IMR-90 (cell line): ENCODE measurements around the gene CDH13. TPM values are rescaled to one million over a fixed set of nuclear protein-coding genes. Genes with fewer than 3 reads are reported as not detected.

Experiments used
- ATAC-seq: fragments of 200-7000 bp; cut with Tn5 transposase; 2 replicates; pipeline ENCODE4 v1.9.1; 2020; ENCODE audit warnings: low read depth, mild to moderate bottlenecking, moderate library complexity
- BruUV-seq: library from RNA; stranded (reverse); fragments of 400-500 nt; replicated peaks from 2 replicates; lab custom pipeline; 2021; lab: Mats Ljungman, UMichigan
- CTCF ChIA-PET: fragments of 300-600 bp; formaldehyde crosslinking; extraction: SDS; loops from one replicate; lab custom pipeline; 2021; ENCODE audit warnings: antibody characterized with exemption; lab: Yijun Ruan, JAX
- POLR2A ChIA-PET: fragments of 300-600 bp; sonication (Branson Sonifier 250); formaldehyde crosslinking; loops from one replicate; lab custom pipeline; 2022; ENCODE audit warnings: antibody characterized with exemption; ENCODE audit not compliant: unreplicated experiment; lab: Charles Lee
- DNase-seq: peaks from one replicate; pipeline ENCODE4 v3.0.0; 2013
- H2AFZ ChIP-seq: replicated peaks from 2 replicates; pipeline ENCODE3; 2013; ENCODE audit warnings: low read length, mild to moderate bottlenecking; ENCODE audit not compliant: poor library complexity
- H2AK5ac ChIP-seq: 2 replicates; pipeline ENCODE4 v1.6.1; 2013; ENCODE audit warnings: low read depth, low read length, inconsistent platforms
- H2AK9ac ChIP-seq: replicated peaks from 2 replicates; pipeline ENCODE3; 2013; ENCODE audit warnings: mild to moderate bottlenecking, low read depth, low read length, moderate library complexity; ENCODE audit not compliant: poor library complexity
- H2BK120ac ChIP-seq: 2 replicates; pipeline ENCODE4 v1.6.1; 2013; ENCODE audit warnings: low read depth, low read length, inconsistent platforms
- H2BK15ac ChIP-seq: 3 replicates; pipeline ENCODE4 v1.6.1; 2013; ENCODE audit warnings: low read depth, low read length, inconsistent platforms
- H2BK20ac ChIP-seq: 2 replicates; pipeline ENCODE4 v1.6.1; 2013; ENCODE audit warnings: low read depth, mild to moderate bottlenecking, inconsistent platforms, low read length, moderate library complexity
- H2BK5ac ChIP-seq: 2 replicates; pipeline ENCODE4 v1.6.1; 2013; ENCODE audit warnings: mild to moderate bottlenecking, low read depth, low read length, inconsistent platforms; ENCODE audit not compliant: poor library complexity, severe bottlenecking
- H3K14ac ChIP-seq: replicated peaks from 2 replicates; pipeline ENCODE4 v1.6.1; 2013; ENCODE audit warnings: low read depth, low read length, inconsistent platforms
- H3K18ac ChIP-seq: 2 replicates; pipeline ENCODE4 v1.6.1; 2013; ENCODE audit warnings: low read depth, low read length, control low read depth
- H3K23ac ChIP-seq: 2 replicates; pipeline ENCODE4 v1.6.1; 2013; ENCODE audit warnings: low read depth, low read length, inconsistent platforms
- H3K27ac ChIP-seq: 2 replicates; pipeline ENCODE4 v1.5.1; 2013; ENCODE audit warnings: mild to moderate bottlenecking, control low read depth, low read length; ENCODE audit not compliant: insufficient read depth
- H3K27me3 ChIP-seq: 2 replicates; pipeline ENCODE4 v1.6.1; 2013; ENCODE audit warnings: low read length; ENCODE audit not compliant: control insufficient read depth, insufficient read depth
- H3K36me3 ChIP-seq: 2 replicates; pipeline ENCODE4 v1.6.1; 2013; ENCODE audit warnings: low read length, mixed read lengths; ENCODE audit not compliant: control insufficient read depth, insufficient read depth
- H3K4ac ChIP-seq: 2 replicates; pipeline ENCODE4 v1.6.1; 2013; ENCODE audit warnings: low read depth, low read length, inconsistent platforms
- H3K4me1 ChIP-seq: 2 replicates; pipeline ENCODE4 v1.6.1; 2013; ENCODE audit warnings: low read length, mixed read lengths; ENCODE audit not compliant: control insufficient read depth, insufficient read depth
- H3K4me2 ChIP-seq: 2 replicates; pipeline ENCODE4 v1.6.1; 2013; ENCODE audit warnings: low read depth, mild to moderate bottlenecking, control low read depth, low read length, moderate library complexity
- H3K4me3 ChIP-seq: 2 replicates; pipeline ENCODE4 v1.5.1; 2013; ENCODE audit warnings: low read depth, mild to moderate bottlenecking, control low read depth, low read length, moderate library complexity; ENCODE audit not compliant: insufficient read depth
- H3K56ac ChIP-seq: 2 replicates; pipeline ENCODE4 v1.6.1; 2013; ENCODE audit warnings: low read length, inconsistent platforms; ENCODE audit not compliant: insufficient read depth; ENCODE audit errors: extremely low read depth
- H3K79me1 ChIP-seq, 2 experiments: 2 replicates each; pipeline ENCODE4 v1.6.1; 2013; ENCODE audit warnings: low read length in 2 of 2, inconsistent platforms in 1 of 2, low read depth in 1 of 2
- H3K9ac ChIP-seq: 2 replicates; pipeline ENCODE4 v1.6.1; 2013; ENCODE audit warnings: low read depth, low read length, control low read depth
- H3K9me1 ChIP-seq: 2 replicates; pipeline ENCODE4 v1.6.1; 2013; ENCODE audit warnings: low read length, inconsistent platforms; ENCODE audit not compliant: insufficient read depth
- H3K9me3 ChIP-seq: 2 replicates; pipeline ENCODE4 v1.6.1; 2013; ENCODE audit warnings: low read length; ENCODE audit not compliant: control insufficient read depth, insufficient read depth
- H4K20me1 ChIP-seq: 2 replicates; pipeline ENCODE4 v1.6.1; 2013; ENCODE audit warnings: low read length, inconsistent platforms; ENCODE audit not compliant: insufficient read depth
- H4K5ac ChIP-seq: 2 replicates; pipeline ENCODE4 v1.6.1; 2013; ENCODE audit warnings: mild to moderate bottlenecking, low read depth, low read length, control low read depth
- H4K8ac ChIP-seq, 2 experiments: 2 replicates each; pipeline ENCODE4 v1.6.1; 2013; ENCODE audit warnings: low read depth in 2 of 2, low read length in 2 of 2, control low read depth in 1 of 2, inconsistent platforms in 1 of 2
- H4K91ac ChIP-seq: 2 replicates; pipeline ENCODE4 v1.6.1; 2013; ENCODE audit warnings: low read depth, low read length, inconsistent platforms; ENCODE audit not compliant: insufficient read depth
- ELK1 ChIP-seq: fragments of 150-350 bp; IDR thresholded peaks from 2 replicates; pipeline ENCODE4 v1.6.1; 2016; ENCODE audit warnings: low read depth, mild to moderate bottlenecking, low read length, moderate library complexity, borderline replicate concordance
- POLR2A ChIP-seq: IDR thresholded peaks from 2 replicates; pipeline ENCODE4 v1.6.1; 2012; ENCODE audit warnings: mild to moderate bottlenecking, low read depth, low read length
- RFX5 ChIP-seq: IDR thresholded peaks from 2 replicates; pipeline ENCODE4 v1.8.0; 2012; ENCODE audit warnings: low read depth, mild to moderate bottlenecking, low read length, moderate library complexity
- SMC3 ChIP-seq: fragments of 150-350 bp; IDR thresholded peaks from 2 replicates; pipeline ENCODE4 v1.6.1; 2016; ENCODE audit warnings: low read depth, mild to moderate bottlenecking, antibody characterized with exemption, low read length, moderate library complexity
- WGBS, 2 experiments: methylation state at CpG; one replicate each; pipeline versions ENCODE4 v1.1.5 to v1.1.7; 2013; ENCODE audit warnings: missing lambda C conversion rate in 2 of 2; ENCODE audit not compliant: insufficient read length in 1 of 2; ENCODE audit errors: extremely low coverage in 2 of 2; 5-methylcytosine and 5-hydroxymethylcytosine counted together
- dilution Hi-C: fragments of 300-500 bp; cut with HindIII; formaldehyde crosslinking; loops from one replicate; pipeline ENCODE4 v1.14.3; 2018; ENCODE audit warnings: low sequenced_read_pairs; ENCODE audit not compliant: unreplicated experiment
- in situ Hi-C: fragments of 300-500 bp; cut with MboI; formaldehyde crosslinking; loops from 3 replicates; pipeline ENCODE4 v1.14.3; 2019; ENCODE audit warnings: low sequenced_read_pairs, inconsistent platforms, mixed read lengths
- intact Hi-C: fragments of 100-400 bp; cut with micrococcal nuclease; formaldehyde crosslinking; loops from 2 replicates; pipeline ENCODE4 v1.10.0; 2022
- polyA plus RNA-seq, 3 experiments: library from polyadenylated mRNA; depleted of rRNA; stranded (reverse); fragments of >200 nt; gene quantifications; 2 replicates each; pipeline ENCODE4 v1.2.3, GENCODE V29; 2012; ENCODE audit warnings: low replicate concordance in 1 of 3
- total RNA-seq: library from RNA; depleted of rRNA; stranded (reverse); fragments of >200 nt; gene quantifications from 2 replicates; pipeline ENCODE4 v1.2.3, GENCODE V29; 2012

CDH13 gene
- total and polyA plus RNA-seq, 2 of the 4 experiments (the other 2 are of a cell fraction) = 61.6 to 74.7 TPM

- intact Hi-C loops = loop anchor here (5.0 kb wide), 1 partner anchor 122 kb away; the partner anchor contains the start of gene HSBP1
Observed at GRCh38 chr16:83685615-83686165, 1058.9 kb downstream of the CDH13 start.

More at GRCh38 chr16:83685615-83686165, 1058.9 kb downstream of the CDH13 start:
- H3K27ac ChIP-seq = no peak overlapping the region
- in situ Hi-C loops = no loop called here
- H2AK5ac ChIP-seq = no peak overlapping the region
- peaks cover 10% of the 10 kb centered on the region for H3K27me3 ChIP-seq
- WGBS, 2 experiments = 40% methylated on average over 1 of the region's 8 CpGs; no CpG with 5 or more reads in 1 of the 2 experiments
- no peak overlapping the region for H3K23ac ChIP-seq
- BruUV-seq = no TSS peak
- no peak overlapping the region for H3K14ac ChIP-seq
- ATAC-seq (no peak), DNase-seq (no peak)
- H4K5ac ChIP-seq = no peak overlapping the region
- no peaks in the 10 kb centered on the region for H3K79me1 ChIP-seq
- H4K91ac ChIP-seq = no peak overlapping the region
- no peaks in the 10 kb centered on the region for H3K9me1 ChIP-seq
- H2AK9ac ChIP-seq = no peak overlapping the region
- H3K36me3 ChIP-seq = no peaks in the 10 kb centered on the region
- H3K56ac ChIP-seq = no peak overlapping the region
- CTCF ChIA-PET = interaction anchor here (0.6 kb wide), 1 partner anchor 1956 kb away, joined by 3 read pairs; no protein-coding TSS in a partner anchor
- POLR2A ChIA-PET = no interaction called here
- H3K18ac ChIP-seq = no peak overlapping the region
- TF ChIP-seq ELK1 (no peak), SMC3 (no peak), POLR2A (no peak), RFX5 (no peak)
- no peaks in the 10 kb centered on the region for H4K20me1 ChIP-seq
- H3K9me3 ChIP-seq = no peaks in the 10 kb centered on the region
- no peak overlapping the region for H2BK15ac ChIP-seq
- H3K9ac ChIP-seq = no peak overlapping the region
- no peak overlapping the region for H2BK20ac ChIP-seq
- no peak overlapping the region for H3K4ac ChIP-seq
- no peak overlapping the region for H3K4me2 ChIP-seq
- H3K4me1 ChIP-seq = peaks cover 2% of the 10 kb centered on the region; the same call in 1 of the 2 replicates
- H3K4me3 ChIP-seq = no peak overlapping the region
- no peak overlapping the region for H2AFZ ChIP-seq
- dilution Hi-C loops = no loop called here
- H4K8ac ChIP-seq = no peak overlapping the region
- no peak overlapping the region for H2BK120ac ChIP-seq
- no peak overlapping the region for H2BK5ac ChIP-seq
